ENCODE results near the gene BOD1L1. TPM values are rescaled to one million over a fixed set of nuclear protein-coding genes. Genes with fewer than 3 reads are reported as not detected.

The BOD1L1 gene
- total RNA-seq, 1 experiment from 2014 or later, result 28.1 TPM

DNA sequence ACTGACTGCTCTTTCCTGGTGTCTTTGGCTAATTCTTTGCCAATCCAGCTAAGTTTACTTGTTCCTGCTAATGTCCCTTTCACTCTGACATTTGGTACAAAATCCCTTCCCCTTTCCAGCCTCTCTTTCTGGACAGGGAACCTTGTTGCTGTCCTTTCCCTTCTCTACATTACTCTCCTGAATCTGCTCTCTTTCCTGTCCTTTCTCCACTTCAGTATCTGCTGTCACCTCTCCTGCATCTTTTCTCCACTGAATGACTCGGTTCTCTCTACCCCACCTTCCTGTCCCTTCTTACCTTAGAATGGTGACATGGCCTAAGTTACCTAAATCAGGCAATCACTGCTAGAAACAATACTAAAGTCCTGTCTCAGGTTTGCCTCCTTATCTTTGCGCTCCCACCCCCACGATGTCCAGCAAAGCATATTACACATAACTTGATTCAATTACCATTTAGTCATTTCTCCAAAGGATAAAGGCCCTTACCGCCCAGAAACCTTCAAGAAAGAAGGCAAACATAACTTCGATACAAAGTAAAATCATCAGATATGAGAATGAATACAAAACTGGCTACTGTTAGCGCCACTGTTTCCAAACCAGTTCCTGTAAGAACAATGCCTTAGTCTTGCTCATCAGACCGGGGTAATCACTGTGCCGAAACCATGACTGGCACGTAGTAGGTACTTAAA, 890 bp downstream of the BOD1L1 start:
- no peak for DNase-seq (ENCODE audit: low read depth)

DNA sequence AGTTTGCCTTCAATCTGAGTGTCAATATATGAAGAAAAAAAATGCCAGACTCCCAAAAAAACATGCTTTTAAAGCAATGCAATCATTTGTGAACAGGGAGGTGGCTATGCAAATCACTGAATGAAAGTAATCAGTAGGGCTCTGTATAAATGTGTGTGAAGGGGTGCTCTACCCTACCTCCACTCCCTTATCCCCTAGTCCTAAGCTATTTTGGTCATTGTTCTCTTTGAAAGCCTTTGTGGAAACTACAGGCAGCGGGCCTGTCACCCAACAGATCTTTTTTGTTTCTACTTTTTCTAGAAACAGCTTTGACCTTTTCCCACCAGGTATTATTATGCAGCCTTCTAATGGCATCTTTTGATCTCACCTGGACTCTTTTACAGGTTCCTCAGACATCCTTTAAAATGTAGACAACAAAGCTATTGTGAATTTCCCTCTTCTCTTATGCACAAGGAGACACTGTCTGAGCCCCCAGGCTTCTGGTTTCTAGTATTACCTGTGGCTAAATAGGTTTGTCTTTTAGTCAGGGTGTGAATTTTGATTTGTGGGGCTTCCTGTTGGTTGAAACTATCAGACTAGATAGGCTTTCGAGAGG, 9.2 kb downstream of the BOD1L1 start:
- no peak for DNase-seq (ENCODE audit: low read depth)

GRCh38 chr4:13617801-13618200, 9.7 kb downstream of the BOD1L1 start:
- DNase-seq (ENCODE audit: low read depth), result no peak

DNA sequence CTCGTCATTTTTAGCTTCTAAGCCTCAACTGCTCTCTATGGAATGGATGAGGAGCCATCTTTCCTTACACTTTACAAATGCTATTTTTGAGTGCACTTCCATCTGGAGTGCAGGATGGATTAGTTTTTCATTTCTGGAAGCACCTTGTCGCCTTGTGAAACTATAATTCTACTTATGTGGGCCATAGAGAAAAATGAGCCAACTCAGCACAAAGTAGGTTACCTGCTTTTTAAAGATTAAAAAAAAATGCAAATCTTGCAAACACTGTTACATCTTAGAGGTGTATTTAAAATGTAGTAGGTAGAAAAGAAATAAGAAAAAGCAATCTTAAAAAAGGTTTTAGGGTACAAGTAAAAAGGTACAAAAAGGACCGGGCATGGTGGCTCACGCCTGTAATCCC, 10.9 kb downstream of the BOD1L1 start:
- DNase-seq (ENCODE audit: low read depth), result no peak

GRCh38 chr4:13615161-13615560, 12.4 kb downstream of the BOD1L1 start:
- DNase-seq (ENCODE audit: low read depth), result no peak

DNA sequence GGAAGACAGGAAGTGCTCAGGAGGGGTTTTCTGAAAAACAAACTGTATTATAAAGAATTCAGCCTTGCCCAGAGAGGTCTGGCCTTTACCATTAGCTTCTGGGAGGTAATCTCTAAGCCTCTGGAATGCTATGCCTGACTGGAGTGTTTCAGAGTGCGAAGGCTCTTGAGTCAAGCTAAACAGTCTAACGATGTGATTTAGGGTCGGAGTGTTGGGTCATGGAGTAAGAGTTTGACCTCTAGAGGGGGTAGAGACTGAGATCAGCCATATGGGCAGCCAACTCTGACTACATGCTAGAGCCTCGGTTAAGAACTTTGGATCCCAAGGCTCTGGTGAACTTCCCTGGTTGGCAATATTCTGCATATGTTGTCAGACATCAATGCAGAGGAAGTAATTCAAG, 15.0 kb downstream of the BOD1L1 start:
- no peak for DNase-seq (ENCODE audit: low read depth)

DNA sequence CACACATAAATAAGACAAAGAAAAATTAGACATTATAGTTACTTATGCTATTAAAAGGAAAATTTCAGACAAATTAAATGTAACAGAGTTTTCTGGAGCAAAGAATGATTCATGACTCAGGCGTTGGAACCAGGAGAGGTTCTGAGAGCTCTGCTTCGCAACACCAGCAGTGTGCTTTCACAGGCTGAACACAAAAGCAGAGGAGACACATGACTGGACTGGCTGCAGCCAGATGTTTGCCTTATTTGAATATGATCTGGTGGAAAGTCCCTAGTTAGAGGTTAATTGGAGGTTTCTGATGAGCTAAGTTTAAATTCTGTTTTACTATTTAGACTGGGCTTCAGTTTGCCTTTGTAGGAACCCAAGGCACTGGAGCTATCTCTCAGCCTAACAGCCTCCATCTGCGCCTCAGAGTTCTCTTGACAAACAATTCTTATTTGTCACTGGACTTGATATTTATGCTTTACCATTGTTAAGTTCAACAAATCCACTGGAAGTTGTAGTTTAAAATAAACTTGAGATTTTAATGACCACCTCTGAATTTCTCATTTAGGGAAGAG, 16.2 kb downstream of the BOD1L1 start:
- no peak for DNase-seq (ENCODE audit: low read depth)

GRCh38 chr4:13605330-13605729, 22.2 kb downstream of the BOD1L1 start:
- DNase-seq (ENCODE audit: low read depth), result no peak

- DNase-seq (ENCODE audit: low read depth), result no peak
Measured at GRCh38 chr4:13601848-13602247, 25.7 kb downstream of the BOD1L1 start.

DNA sequence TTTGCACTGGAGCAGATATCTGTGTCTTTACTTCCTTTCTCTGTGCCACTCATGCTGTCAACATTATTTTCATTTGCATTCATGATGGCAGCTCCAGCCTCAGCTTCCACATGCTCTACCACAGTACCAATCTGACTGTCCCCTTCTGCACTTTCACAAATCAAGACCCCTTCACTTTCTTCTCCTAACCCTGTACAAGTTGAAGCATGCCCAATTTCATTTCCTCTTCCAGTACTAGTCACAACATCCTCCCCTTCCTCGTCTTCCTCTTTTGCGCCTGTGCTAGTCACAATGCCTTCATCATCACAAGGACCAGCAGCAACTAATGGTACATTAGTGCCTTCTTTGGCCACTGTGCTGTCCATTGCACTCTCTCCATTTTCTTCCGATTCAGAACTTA, 26.5 kb downstream of the BOD1L1 start:
- no peak for DNase-seq (ENCODE audit: low read depth)

GRCh38 chr4:13599159-13599558, 28.4 kb downstream of the BOD1L1 start:
- DNase-seq (ENCODE audit: low read depth), result no peak

- peak; percentile 46 for DNase-seq (ENCODE audit: low read depth)
Measured at GRCh38 chr4:13597604-13598003, 29.9 kb downstream of the BOD1L1 start.

DNA sequence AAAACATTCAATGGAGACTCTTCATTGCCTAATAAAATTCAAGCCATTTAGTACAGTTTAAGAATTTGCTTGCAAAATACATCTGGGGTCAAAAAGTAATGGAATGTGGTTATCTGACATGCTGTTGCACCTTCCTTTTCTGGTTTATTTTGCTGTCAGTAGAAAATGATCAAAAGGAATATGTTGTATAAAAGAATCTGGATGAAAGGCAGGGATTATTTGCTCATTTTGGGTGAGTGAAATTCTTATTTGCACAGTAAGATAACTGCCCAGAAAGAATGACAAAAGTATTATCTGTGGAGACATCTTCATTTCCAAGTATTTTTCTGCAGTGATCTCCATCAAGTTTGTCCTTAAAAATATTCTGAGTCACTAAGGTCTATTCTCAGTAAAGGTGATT, 30.4 kb downstream of the BOD1L1 start:
- DNase-seq (ENCODE audit: low read depth), result no peak

DNA sequence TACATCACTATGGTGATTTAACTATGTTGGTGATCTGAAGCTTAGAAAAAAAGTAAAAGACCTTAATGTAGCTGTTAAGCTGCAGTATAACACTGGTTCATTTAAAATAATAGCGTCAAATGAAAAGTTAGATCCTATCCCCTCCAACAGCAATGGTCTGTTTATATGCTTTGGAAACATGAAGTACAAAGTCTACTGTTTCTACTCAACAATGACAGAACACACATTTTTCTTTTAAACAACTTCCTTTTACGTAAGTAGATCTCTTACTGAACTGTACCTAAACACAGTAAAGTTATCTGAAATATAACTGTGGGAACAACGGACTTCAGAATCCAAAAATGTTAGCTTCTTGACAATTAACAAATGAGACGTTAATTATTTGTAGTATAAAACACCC, 35.3 kb downstream of the BOD1L1 start:
- DNase-seq (ENCODE audit: low read depth), result no peak

DNA sequence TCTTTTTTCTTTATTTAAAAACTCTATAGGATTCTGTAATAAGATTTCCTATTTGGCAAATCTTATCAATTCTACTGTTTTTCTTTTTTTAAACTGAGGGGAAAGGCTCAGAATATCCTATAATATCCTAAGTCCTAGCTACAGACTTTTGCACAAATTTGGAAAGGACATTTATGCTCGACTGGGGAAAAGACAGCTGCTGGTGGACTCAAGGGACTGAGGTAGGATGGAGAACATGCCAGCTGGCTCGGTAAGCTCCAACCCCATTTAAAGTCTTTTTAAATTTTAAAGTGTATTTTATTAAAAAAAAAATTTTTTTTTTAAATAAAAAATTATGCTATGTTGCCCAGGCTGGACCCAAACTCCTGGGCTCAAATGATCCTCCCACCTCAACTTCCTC, 36.8 kb downstream of the BOD1L1 start:
- no peak for DNase-seq (ENCODE audit: low read depth)

- no peak for DNase-seq (ENCODE audit: low read depth)
Measured at GRCh38 chr4:13588954-13589353, 38.6 kb downstream of the BOD1L1 start.

DNA sequence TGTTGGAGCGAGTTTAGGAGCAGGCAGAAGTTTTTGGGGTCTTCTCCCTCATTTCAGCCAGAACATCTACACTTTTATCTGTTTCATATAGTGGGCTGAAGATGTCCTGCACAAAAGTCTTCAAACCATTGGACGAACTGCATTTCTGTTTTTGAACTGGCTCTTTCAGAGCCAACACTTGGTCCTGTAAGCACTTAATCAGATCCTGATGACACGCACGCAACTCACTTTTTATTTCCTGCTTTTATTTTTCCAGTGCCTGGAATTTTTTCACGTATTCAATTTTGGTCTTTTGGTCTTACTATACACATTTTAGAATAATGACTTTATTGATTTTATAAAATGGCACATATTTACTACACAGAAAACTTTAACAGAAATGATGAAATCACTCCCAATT, 43.0 kb downstream of the BOD1L1 start:
- peak; percentile 36 for DNase-seq (ENCODE audit: low read depth)

- DNase-seq (ENCODE audit: low read depth), result no peak
Measured at GRCh38 chr4:13580036-13580435, 47.5 kb downstream of the BOD1L1 start.

GRCh38 chr4:13577660-13578059, 49.9 kb downstream of the BOD1L1 start:
- DNase-seq (ENCODE audit: low read depth), result no peak

DNA sequence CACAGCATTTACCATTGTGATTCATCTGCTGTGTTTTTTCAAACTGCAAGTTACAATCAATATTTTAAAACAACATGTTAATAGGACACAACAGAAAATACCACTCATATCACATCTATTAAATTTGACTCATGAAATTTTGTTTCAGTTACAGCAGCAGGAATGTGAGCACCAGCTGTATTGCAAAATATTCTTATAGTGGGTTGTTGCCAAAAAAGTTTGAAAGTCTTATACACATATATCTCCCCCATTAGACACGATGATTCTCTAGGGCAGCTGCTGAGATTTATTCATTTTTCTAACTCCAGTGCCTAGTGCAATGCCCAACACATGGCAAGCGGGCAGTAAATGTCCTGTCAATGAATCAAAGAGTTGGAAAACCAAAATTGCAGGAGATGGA, 56.6 kb downstream of the BOD1L1 start:
- no peak for DNase-seq (ENCODE audit: low read depth)

- DNase-seq (ENCODE audit: low read depth), result no peak
Measured at GRCh38 chr4:13567125-13567524, 60.4 kb downstream of the BOD1L1 start.

DNA sequence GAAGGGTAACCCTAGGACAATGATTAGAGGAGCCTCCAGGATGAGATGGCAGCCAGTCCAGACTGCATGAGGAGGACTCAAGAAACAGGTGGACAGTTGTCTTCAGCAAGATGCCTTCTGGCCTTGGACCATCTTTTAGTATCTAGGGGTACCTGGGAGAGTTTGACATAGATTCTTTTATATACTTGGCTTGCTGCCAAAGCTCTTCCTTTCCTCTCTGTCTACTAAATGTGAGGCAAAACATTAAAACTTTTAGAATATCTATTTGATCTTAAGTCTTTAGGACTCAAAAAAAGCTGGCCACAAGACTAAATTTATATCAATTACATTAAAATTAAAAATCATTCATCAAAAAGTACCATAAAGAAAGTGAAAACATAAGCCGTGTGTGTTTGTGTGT, 64.6 kb downstream of the BOD1L1 start:
- no peak for DNase-seq (ENCODE audit: low read depth)

DNA sequence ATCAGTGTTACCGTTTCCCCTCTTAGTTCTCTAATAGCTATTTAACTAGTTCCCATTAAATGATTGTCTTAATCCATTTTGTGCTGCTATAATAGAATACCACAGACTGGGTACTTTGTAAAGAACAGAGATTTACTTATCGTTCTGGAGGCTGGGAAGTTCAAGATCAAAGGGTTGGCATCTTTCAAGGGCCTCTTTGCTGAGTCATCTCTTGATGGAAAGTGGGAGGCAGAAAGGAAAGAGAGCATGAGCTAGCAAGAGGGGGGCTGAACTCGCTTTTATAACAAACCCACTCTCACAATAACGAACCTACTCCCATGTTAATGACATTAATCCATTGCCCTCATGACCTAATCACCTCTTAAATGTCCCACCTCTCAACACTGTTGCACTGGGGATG, 65.9 kb downstream of the BOD1L1 start:
- DNase-seq (ENCODE audit: low read depth), result peak; percentile 44

Measured in HT1080 (cell line).